ENCODE measurements around the gene AWAT2.

Gene AWAT2

DNA sequence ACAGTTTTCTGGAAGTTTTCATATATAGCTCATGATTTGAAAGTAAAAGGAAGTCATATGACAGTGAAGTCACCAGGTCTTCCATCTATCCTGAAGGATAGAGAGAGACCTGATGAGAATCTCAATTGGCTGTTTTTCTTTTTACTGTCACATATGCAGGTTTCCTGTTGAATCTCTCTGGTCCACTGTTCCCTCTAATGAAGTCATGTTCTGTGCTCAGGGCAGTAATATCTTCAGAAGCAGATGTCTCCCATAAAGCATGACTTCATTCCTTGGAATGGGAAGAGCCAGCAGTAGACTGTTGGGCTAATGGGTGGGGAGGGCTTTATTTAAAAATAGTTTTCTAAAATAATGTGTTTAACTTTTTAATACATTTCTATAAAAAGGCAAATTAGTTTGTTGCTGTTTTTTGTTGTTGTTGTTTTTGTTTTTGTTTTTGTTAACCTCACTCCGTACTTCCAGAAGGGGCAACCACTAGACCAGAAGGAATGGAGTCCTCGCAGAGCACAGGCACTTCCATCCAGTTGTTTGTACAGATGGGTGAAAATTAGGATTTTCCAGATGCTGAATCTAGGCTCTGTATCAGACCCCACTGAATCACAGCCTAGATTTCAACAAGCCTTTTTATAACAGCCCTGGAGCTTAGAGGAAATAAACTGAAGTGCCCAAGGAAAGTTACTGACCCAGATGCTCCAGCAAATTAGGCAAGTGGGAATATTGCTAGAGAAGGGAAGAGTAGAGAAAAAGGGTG, 54.2 kb downstream of the AWAT2 start:
- no peak for DNase-seq

- no peak for DNase-seq
Measured at GRCh38 chrX:69993494-69993893, 56.2 kb downstream of the AWAT2 start.

DNA sequence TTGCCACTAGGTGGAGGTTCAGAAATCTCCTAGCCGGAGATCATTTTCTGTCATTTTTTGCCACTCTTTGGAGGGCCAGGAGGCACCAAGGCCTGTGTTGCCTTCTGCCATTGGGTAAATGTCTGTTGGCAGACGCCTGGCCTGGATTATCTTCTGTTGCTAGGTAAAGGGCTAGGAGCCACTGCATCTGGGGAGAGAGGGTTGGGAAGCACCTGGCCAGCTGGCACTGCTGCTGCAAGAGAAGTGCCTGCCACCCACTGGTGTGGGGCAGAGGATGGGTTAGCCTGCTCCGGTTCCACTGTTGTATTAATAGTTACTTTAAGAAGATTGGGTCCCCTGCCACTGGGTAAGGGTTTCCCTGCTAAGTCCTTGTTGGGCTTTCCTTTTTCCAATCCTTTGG, 58.1 kb downstream of the AWAT2 start:
- DNase-seq, result peak; percentile 72
